ENCODE results near the gene THEMIS. TPM values are rescaled to one million over a fixed set of nuclear protein-coding genes. Genes with fewer than 3 reads are reported as not detected.

The THEMIS gene
- total and polyA plus RNA-seq, 2 experiments from 2014 or later, result not detected

GRCh38 chr6:127924440-127924839, 23.6 kb upstream of the THEMIS start:
- TF ChIP-seq JUNB (IDR thresholded peaks at IDR 0.05; ENCODE audit: unreplicated experiment) (no peak), EZH2phosphoT487 (IDR thresholded peaks at IDR 0.05; ENCODE audit: unreplicated experiment) (no peak), POLR2AphosphoS5 (IDR thresholded peaks at IDR 0.05; ENCODE audit: low read depth) (no peak), STAT1 (IDR thresholded peaks at IDR 0.05; ENCODE audit: unreplicated experiment) (no peak), CREB1 (CRISPR knock-in tag; IDR thresholded peaks at IDR 0.05; ENCODE audit: low read depth) (no peak), ZNF331 (CRISPR knock-in tag; IDR thresholded peaks at IDR 0.05; ENCODE audit: low read depth) (no peak), EZH2 (IDR thresholded peaks at IDR 0.05; ENCODE audit: low read depth, unreplicated experiment) (no peak), REST (IDR thresholded peaks at IDR 0.05; ENCODE audit: unreplicated experiment) (no peak), NANOG (IDR thresholded peaks at IDR 0.05; ENCODE audit: borderline replicate concordance) (no peak), ZNF114 (CRISPR knock-in tag; IDR thresholded peaks at IDR 0.05) (no peak), CTCF (conservative IDR thresholded peaks at IDR 0.05; ENCODE audit: low read depth in 2 of 2) (no peak), ETS1 (IDR thresholded peaks at IDR 0.05) (no peak)
- TF ChIP-seq, protein P1, sequence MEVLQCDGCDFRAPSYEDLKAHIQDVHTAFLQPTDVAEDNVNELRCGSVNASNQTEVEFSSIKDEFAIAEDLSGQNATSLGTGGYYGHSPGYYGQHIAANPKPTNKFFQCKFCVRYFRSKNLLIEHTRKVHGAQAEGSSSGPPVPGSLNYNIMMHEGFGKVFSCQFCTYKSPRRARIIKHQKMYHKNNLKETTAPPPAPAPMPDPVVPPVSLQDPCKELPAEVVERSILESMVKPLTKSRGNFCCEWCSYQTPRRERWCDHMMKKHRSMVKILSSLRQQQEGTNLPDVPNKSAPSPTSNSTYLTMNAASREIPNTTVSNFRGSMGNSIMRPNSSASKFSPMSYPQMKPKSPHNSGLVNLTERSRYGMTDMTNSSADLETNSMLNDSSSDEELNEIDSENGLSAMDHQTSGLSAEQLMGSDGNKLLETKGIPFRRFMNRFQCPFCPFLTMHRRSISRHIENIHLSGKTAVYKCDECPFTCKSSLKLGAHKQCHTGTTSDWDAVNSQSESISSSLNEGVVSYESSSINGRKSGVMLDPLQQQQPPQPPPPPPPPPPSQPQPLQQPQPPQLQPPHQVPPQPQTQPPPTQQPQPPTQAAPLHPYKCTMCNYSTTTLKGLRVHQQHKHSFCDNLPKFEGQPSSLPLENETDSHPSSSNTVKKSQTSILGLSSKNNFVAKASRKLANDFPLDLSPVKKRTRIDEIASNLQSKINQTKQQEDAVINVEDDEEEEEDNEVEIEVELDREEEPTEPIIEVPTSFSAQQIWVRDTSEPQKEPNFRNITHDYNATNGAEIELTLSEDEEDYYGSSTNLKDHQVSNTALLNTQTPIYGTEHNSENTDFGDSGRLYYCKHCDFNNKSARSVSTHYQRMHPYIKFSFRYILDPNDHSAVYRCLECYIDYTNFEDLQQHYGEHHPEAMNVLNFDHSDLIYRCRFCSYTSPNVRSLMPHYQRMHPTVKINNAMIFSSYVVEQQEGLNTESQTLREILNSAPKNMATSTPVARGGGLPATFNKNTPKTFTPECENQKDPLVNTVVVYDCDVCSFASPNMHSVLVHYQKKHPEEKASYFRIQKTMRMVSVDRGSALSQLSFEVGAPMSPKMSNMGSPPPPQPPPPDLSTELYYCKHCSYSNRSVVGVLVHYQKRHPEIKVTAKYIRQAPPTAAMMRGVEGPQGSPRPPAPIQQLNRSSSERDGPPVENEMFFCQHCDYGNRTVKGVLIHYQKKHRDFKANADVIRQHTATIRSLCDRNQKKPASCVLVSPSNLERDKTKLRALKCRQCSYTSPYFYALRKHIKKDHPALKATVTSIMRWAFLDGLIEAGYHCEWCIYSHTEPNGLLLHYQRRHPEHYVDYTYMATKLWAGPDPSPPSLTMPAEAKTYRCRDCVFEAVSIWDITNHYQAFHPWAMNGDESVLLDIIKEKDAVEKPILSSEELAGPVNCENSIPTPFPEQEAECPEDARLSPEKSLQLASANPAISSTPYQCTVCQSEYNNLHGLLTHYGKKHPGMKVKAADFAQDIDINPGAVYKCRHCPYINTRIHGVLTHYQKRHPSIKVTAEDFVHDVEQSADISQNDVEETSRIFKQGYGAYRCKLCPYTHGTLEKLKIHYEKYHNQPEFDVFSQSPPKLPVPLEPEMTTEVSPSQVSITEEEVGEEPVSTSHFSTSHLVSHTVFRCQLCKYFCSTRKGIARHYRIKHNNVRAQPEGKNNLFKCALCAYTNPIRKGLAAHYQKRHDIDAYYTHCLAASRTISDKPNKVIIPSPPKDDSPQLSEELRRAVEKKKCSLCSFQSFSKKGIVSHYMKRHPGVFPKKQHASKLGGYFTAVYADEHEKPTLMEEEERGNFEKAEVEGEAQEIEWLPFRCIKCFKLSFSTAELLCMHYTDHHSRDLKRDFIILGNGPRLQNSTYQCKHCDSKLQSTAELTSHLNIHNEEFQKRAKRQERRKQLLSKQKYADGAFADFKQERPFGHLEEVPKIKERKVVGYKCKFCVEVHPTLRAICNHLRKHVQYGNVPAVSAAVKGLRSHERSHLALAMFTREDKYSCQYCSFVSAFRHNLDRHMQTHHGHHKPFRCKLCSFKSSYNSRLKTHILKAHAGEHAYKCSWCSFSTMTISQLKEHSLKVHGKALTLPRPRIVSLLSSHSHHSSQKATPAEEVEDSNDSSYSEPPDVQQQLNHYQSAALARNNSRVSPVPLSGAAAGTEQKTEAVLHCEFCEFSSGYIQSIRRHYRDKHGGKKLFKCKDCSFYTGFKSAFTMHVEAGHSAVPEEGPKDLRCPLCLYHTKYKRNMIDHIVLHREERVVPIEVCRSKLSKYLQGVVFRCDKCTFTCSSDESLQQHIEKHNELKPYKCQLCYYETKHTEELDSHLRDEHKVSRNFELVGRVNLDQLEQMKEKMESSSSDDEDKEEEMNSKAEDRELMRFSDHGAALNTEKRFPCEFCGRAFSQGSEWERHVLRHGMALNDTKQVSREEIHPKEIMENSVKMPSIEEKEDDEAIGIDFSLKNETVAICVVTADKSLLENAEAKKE (CRISPR knock-in tag; IDR thresholded peaks at IDR 0.05), result no peak
- Histone ChIP-seq H3K27me3 (ENCODE audit: insufficient read depth) (no peaks in the 10 kb centered on the region), H3K36me3 (ENCODE audit: insufficient read depth) (peaks cover 6% of the 10 kb centered on the region; the same call in 1 of the 2 replicates), H3K79me2 (replicated peaks; ENCODE audit: insufficient read depth) (no peaks in the 10 kb centered on the region), H4K20me1 (replicated peaks; ENCODE audit: insufficient read depth) (no peaks in the 10 kb centered on the region), H3K27ac (ENCODE audit: low read depth) (no peak overlapping the region), H3K4me3 (no peak overlapping the region), H2AFZ (no peak overlapping the region), H3K4me2 (no peak overlapping the region), H3K9me2 (ENCODE audit: insufficient read depth) (peaks cover 18% of the 10 kb centered on the region), H3K4me1 (ENCODE audit: insufficient read depth) (no peaks in the 10 kb centered on the region), H3F3A (replicated peaks; ENCODE audit: low read depth) (no peaks in the 10 kb centered on the region)
- Mint-ChIP-seq H3K4me3 (no peak overlapping the region), H3K27ac (no peak overlapping the region), H3K27me3 (ENCODE audit: insufficient read depth, low read depth, poor library complexity) (no peaks in the 10 kb centered on the region), H3K9me3 (peaks cover 32% of the 10 kb centered on the region), H3K4me1 (peaks cover 3% of the 10 kb centered on the region; the same call in 2 of the 3 replicates), H3K36me3 (ENCODE audit: low read depth) (peaks cover 19% of the 10 kb centered on the region)
- ATAC-seq, result no peak
- DNase-seq (ENCODE audit: low spot score), result no peak
